Measurements from ENCODE around the gene SHANK3.

Gene SHANK3

GRCh38 chr22:50674606-50675552, 2.3 kb downstream of the SHANK3 start:
- Histone ChIP-seq H2AFZ (ENCODE audit: low read depth) (no peak overlapping the region), H4K20me1 (ENCODE audit: insufficient read depth) (no peaks in the 10 kb centered on the region), H3K79me2 (ENCODE audit: insufficient read depth, low read depth) (no peaks in the 10 kb centered on the region), H3K27me3 (ENCODE audit: insufficient read depth, low read depth) (no peaks in the 10 kb centered on the region; the same call in 1 of the 2 replicates), H3K4me3 (IDR thresholded peaks at IDR 0.05; ENCODE audit: insufficient read depth, low read depth, low read length) (no peak overlapping the region), H3K27ac (no peak overlapping the region), H3K36me3 (ENCODE audit: insufficient read depth) (no peaks in the 10 kb centered on the region), H3K4me1 (ENCODE audit: low read depth, poor library complexity, severe bottlenecking) (no peaks in the 10 kb centered on the region), H3K9ac (no peak overlapping the region), H3K4me2 (no peak overlapping the region)
- TF ChIP-seq CTCF (conservative IDR thresholded peaks at IDR 0.05; ENCODE audit: low read depth, low read length), result no peak

- Histone ChIP-seq H2AFZ (ENCODE audit: low read depth) (no peak overlapping the region), H3K4me3 (IDR thresholded peaks at IDR 0.05; ENCODE audit: insufficient read depth, low read depth, low read length) (no peak overlapping the region), H3K9ac (no peak overlapping the region), H3K27ac (no peak overlapping the region), H3K36me3 (ENCODE audit: insufficient read depth) (no peaks in the 10 kb centered on the region), H3K4me2 (no peak overlapping the region), H3K27me3 (ENCODE audit: insufficient read depth, low read depth) (no peaks in the 10 kb centered on the region), H3K4me1 (ENCODE audit: low read depth, poor library complexity, severe bottlenecking) (no peaks in the 10 kb centered on the region), H4K20me1 (ENCODE audit: insufficient read depth) (no peaks in the 10 kb centered on the region), H3K79me2 (ENCODE audit: insufficient read depth, low read depth) (no peaks in the 10 kb centered on the region)
- TF ChIP-seq CTCF (conservative IDR thresholded peaks at IDR 0.05; ENCODE audit: low read depth, low read length), result no peak
Measured at GRCh38 chr22:50675553-50676179, 3.0 kb downstream of the SHANK3 start.

GRCh38 chr22:50676180-50676636, 3.6 kb downstream of the SHANK3 start:
- Histone ChIP-seq H3K4me2 (no peak overlapping the region), H3K4me1 (ENCODE audit: low read depth, poor library complexity, severe bottlenecking) (no peaks in the 10 kb centered on the region), H2AFZ (ENCODE audit: low read depth) (no peak overlapping the region), H3K9ac (no peak overlapping the region), H3K27me3 (ENCODE audit: insufficient read depth, low read depth) (no peaks in the 10 kb centered on the region), H3K79me2 (ENCODE audit: insufficient read depth, low read depth) (no peaks in the 10 kb centered on the region), H3K4me3 (IDR thresholded peaks at IDR 0.05; ENCODE audit: insufficient read depth, low read depth, low read length) (no peak overlapping the region), H3K36me3 (ENCODE audit: insufficient read depth) (no peaks in the 10 kb centered on the region), H4K20me1 (ENCODE audit: insufficient read depth) (no peaks in the 10 kb centered on the region), H3K27ac (no peak overlapping the region)
- TF ChIP-seq CTCF (conservative IDR thresholded peaks at IDR 0.05; ENCODE audit: low read depth, low read length), result no peak

GRCh38 chr22:50676661-50677492, 4.3 kb downstream of the SHANK3 start:
- H4K20me1 ChIP-seq (ENCODE audit: insufficient read depth), result no peaks in the 10 kb centered on the region
- no peaks in the 10 kb centered on the region for H3K79me2 ChIP-seq (ENCODE audit: insufficient read depth, low read depth)
- TF ChIP-seq CTCF (conservative IDR thresholded peaks at IDR 0.05; ENCODE audit: low read depth, low read length), result no peak
- no peak overlapping the region for H3K4me3 ChIP-seq (IDR thresholded peaks at IDR 0.05; ENCODE audit: insufficient read depth, low read depth, low read length)
- no peaks in the 10 kb centered on the region for H3K27me3 ChIP-seq (ENCODE audit: insufficient read depth, low read depth)
- H3K4me2 ChIP-seq, result no peak overlapping the region
- H3K4me1 ChIP-seq (ENCODE audit: low read depth, poor library complexity, severe bottlenecking), result no peaks in the 10 kb centered on the region
- H3K36me3 ChIP-seq (ENCODE audit: insufficient read depth), result no peaks in the 10 kb centered on the region
- H3K27ac ChIP-seq, result no peak overlapping the region
- H3K9ac ChIP-seq, result no peak overlapping the region
- no peak overlapping the region for H2AFZ ChIP-seq (ENCODE audit: low read depth)
